Brain microvascular endothelial cell (primary cell): ENCODE data around the gene ZCCHC17.

ENCODE experiments used
- DNase-seq: peaks from one replicate; pipeline ENCODE4 v3.0.0-alpha.2; 2020
- H3K27ac ChIP-seq: fragments of 250-450 bp; sonication (Bioruptor Pico); 2 replicates; pipeline ENCODE4 v1.5.1; 2020; ENCODE audit warnings: mild to moderate bottlenecking, moderate library complexity
- H3K27me3 ChIP-seq: fragments of 250-450 bp; sonication (Bioruptor Pico); replicated peaks from 2 replicates; pipeline ENCODE4 v1.5.1; 2020; ENCODE audit warnings: mild to moderate bottlenecking
- H3K36me3 ChIP-seq: fragments of 250-450 bp; sonication (Bioruptor Pico); replicated peaks from 2 replicates; pipeline ENCODE4 v1.5.1; 2020; ENCODE audit warnings: mild to moderate bottlenecking
- H3K4me3 ChIP-seq: 2 replicates; pipeline ENCODE4 v1.5.1; 2011; ENCODE audit warnings: low read depth, mild to moderate bottlenecking, control low read depth, low read length, moderate library complexity
- CTCF ChIP-seq: IDR thresholded peaks from 2 replicates; pipeline ENCODE4 v1.5.1; 2011; ENCODE audit warnings: low read depth, mild to moderate bottlenecking, moderate library complexity, low read length, control low read depth, inconsistent platforms; ENCODE audit errors: missing control alignments
- in situ Hi-C: cut with HindIII; loops from 2 replicates; pipeline ENCODE4 v1.10.0; 2017; ENCODE audit warnings: low sequenced_read_pairs, low pct_ligation_motif_present

ZCCHC17 gene

GRCh38 chr1:31413405-31414001 is 116.7 kb downstream of the ZCCHC17 start:
- Histone ChIP-seq H3K27me3 (peaks cover 17% of the 10 kb centered on the region), H3K4me3 (peak overlapping the region; percentile 58), H3K36me3 (no peaks in the 10 kb centered on the region), H3K27ac (no peak overlapping the region)
- TF ChIP-seq CTCF, result no peak
- in situ Hi-C loops, result no loop called here
- DNase-seq, result peak; percentile 10
